T-helper 9 cell (primary cell): ENCODE results near the gene YY2.

Experiments
- DNase-seq: peaks from one replicate; pipeline ENCODE4 v3.0.0-alpha.2; 2020

YY2 gene

GRCh38 chrX:21875013-21875412, 19.2 kb downstream of the YY2 start:
- no peak for DNase-seq

- no peak for DNase-seq
Measured at GRCh38 chrX:21881881-21882574, 26.2 kb downstream of the YY2 start.

- DNase-seq: no peak
Measured at GRCh38 chrX:21883258-21883657, 27.5 kb downstream of the YY2 start.

- DNase-seq: no peak
Measured at GRCh38 chrX:21885568-21885967, 29.8 kb downstream of the YY2 start.

- DNase-seq: no peak
Measured at GRCh38 chrX:21905313-21905712, 49.5 kb downstream of the YY2 start.

- no peak for DNase-seq
Measured at GRCh38 chrX:21905953-21906352, 50.2 kb downstream of the YY2 start.

GRCh38 chrX:21907260-21907659, 51.5 kb downstream of the YY2 start:
- no peak for DNase-seq
